OCI-LY7 (cell line): ENCODE results near the gene KMT5B. TPM values are rescaled to one million over a fixed set of nuclear protein-coding genes. Genes with fewer than 3 reads are reported as not detected.
A peak's percentile ranks its signal among the peaks of the same experiment; 100 is the strongest.

Experiments
- BruUV-seq: library from RNA; stranded (reverse); fragments of 400-500 nt; replicated peaks from 2 replicates; lab custom pipeline; 2021; lab: Mats Ljungman, UMichigan
- CTCF ChIA-PET: fragments of 300-600 bp; sonication (Branson Sonifier 250); formaldehyde crosslinking; loops from one replicate; lab custom pipeline; 2022; ENCODE audit warnings: antibody characterized with exemption; ENCODE audit not compliant: unreplicated experiment; lab: Charles Lee
- POLR2A ChIA-PET: fragments of 300-600 bp; sonication (Branson Sonifier 250); formaldehyde crosslinking; loops from one replicate; lab custom pipeline; 2022; ENCODE audit warnings: antibody characterized with exemption; lab: Charles Lee
- DNase-seq: peaks from one replicate; pipeline ENCODE4 v3.0.0-alpha.2; 2015; ENCODE audit warnings: low spot score
- H2AFZ ChIP-seq: fragments of 200-600 bp; sonication (generic), shearing (Covaris generic); 2 replicates; pipeline ENCODE4 v1.6.1; 2014; ENCODE audit warnings: mild to moderate bottlenecking, antibody characterized with exemption, low read length, moderate library complexity
- H3K27ac ChIP-seq: fragments of 200-600 bp; sonication (generic); 2 replicates; pipeline ENCODE4 v1.5.1; 2014; ENCODE audit warnings: mixed run types, low read depth, mild to moderate bottlenecking, moderate library complexity, low read length, inconsistent platforms; ENCODE audit not compliant: poor library complexity, severe bottlenecking
- H3K36me3 ChIP-seq: fragments of 200-600 bp; sonication (generic); 2 replicates; pipeline ENCODE4 v1.6.1; 2014; ENCODE audit warnings: mild to moderate bottlenecking, antibody characterized with exemption, low read length, moderate library complexity, mixed read lengths; ENCODE audit not compliant: insufficient read depth
- H3K4me1 ChIP-seq: fragments of 200-600 bp; sonication (generic); 2 replicates; pipeline ENCODE4 v1.5.1; 2014; ENCODE audit warnings: mild to moderate bottlenecking, low read length; ENCODE audit not compliant: insufficient read depth, poor library complexity, severe bottlenecking
- H3K4me2 ChIP-seq: fragments of 200-600 bp; sonication (generic); 2 replicates; pipeline ENCODE4 v1.6.1; 2014; ENCODE audit warnings: mild to moderate bottlenecking, low read length
- H3K4me3 ChIP-seq: fragments of 200-600 bp; sonication (generic); 2 replicates; pipeline ENCODE4 v1.5.1; 2014; ENCODE audit warnings: mild to moderate bottlenecking, low read depth, low read length; ENCODE audit not compliant: poor library complexity, severe bottlenecking
- H3K79me2 ChIP-seq: fragments of 200-600 bp; sonication (generic); 2 replicates; pipeline ENCODE4 v1.6.1; 2016; ENCODE audit warnings: low read depth, mild to moderate bottlenecking, low read length, moderate library complexity, mixed read lengths; ENCODE audit not compliant: insufficient read depth
- H3K9me2 ChIP-seq: fragments of 200-600 bp; sonication (generic); 2 replicates; pipeline ENCODE4 v1.6.1; 2016; ENCODE audit warnings: mild to moderate bottlenecking, low read length, mixed read lengths; ENCODE audit not compliant: insufficient read depth
- H3K9me3 ChIP-seq: fragments of 200-600 bp; sonication (generic); 2 replicates; pipeline ENCODE4 v1.6.1; 2014; ENCODE audit warnings: mild to moderate bottlenecking, mixed run types, low read length, mixed read lengths
- H4K20me1 ChIP-seq: fragments of 200-600 bp; sonication (generic); 2 replicates; pipeline ENCODE4 v1.6.1; 2014; ENCODE audit warnings: mild to moderate bottlenecking, antibody characterized with exemption, low read length, moderate library complexity, mixed read lengths; ENCODE audit not compliant: insufficient read depth
- CTCF ChIP-seq: fragments of 200-600 bp; sonication (generic); conservative IDR thresholded peaks from 2 replicates; pipeline ENCODE4 v1.5.1; 2014; ENCODE audit warnings: mild to moderate bottlenecking, antibody characterized with exemption, low read length, moderate library complexity, mixed read lengths
- EZH2phosphoT487 ChIP-seq: fragments of 200-600 bp; sonication (generic); IDR thresholded peaks from 2 replicates; pipeline ENCODE4 v1.6.1; 2018; ENCODE audit warnings: low read depth, borderline replicate concordance, mild to moderate bottlenecking, mixed run types, antibody characterized with exemption, low read length, moderate library complexity, mixed read lengths
- intact Hi-C: fragments of 100-400 bp; cut with micrococcal nuclease; formaldehyde crosslinking; loops from one replicate; pipeline ENCODE4 v1.10.0; 2022; ENCODE audit not compliant: unreplicated experiment
- total RNA-seq, 2 experiments: library from RNA; depleted of rRNA in 1 of 2; stranded (reverse); fragments of >200 nt in 1 of 2; shearing (Covaris generic) in 1 of 2; gene quantifications; 2 replicates each; pipeline ENCODE4 v1.2.3, GENCODE V29; 2014 to 2022

KMT5B gene
- total RNA-seq, 2 experiments from 2014 or later = 14.3 to 28.8 TPM

DNA sequence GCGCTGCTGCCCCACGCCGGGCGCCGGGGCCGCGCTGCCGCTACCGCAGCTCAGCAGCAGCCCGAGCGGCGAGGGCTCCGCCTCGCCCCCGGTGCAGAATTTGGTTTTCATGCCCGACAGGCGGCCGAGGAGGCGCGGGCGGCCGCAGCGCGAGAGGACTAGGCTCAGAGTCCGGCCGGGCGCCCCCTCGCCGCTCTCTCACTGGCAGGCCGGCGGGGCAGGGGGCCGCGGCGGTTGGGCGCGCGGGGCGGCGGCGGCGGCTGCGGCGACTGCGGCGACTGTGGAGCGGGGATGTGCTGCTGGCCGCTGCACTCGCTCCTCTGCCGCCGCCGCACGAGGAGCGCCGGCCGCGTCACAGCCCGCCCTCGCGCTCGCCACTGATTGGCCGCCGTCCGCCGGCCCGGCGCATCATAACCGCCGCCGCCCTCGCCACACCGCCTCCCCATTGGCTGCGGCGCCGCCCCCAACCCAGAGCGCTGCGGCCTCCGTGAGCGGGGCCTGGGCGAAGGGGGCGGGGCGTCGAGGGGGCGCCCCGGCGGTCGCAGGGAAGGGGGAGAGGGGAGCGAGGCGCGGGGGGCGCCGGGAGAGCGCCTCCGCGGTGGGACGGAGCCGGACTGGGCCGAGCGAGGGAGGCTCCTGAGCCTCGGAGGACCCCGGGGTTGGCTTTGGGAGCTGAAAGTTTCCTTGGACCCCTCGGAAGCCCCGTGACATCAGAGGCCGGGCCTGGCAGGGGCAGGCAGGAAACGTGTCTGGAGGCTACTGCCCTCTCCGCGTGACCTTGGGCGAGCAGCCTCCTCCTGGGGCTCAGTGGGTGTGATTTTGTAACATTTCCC is 91.8 kb downstream of the KMT5B start, which contains the start of gene CHKA:
Gene CHKA (minus strand): TSS at position 322 of the 833 bp plus-strand sequence. CDS start 211 bp downstream, at position 111.
- intact Hi-C loops = loop anchor here (2.0 to 5.0 kb wide), 2 partner anchors 82 to 86 kb away; partner anchors contain the start of gene TCIRG1
- H3K4me1 ChIP-seq = peaks cover 35% of the 10 kb centered on the region
- peak; percentile 93 for DNase-seq
- no peak for TF ChIP-seq EZH2phosphoT487
- TF ChIP-seq CTCF = no peak
- BruUV-seq = no TSS peak
- H3K9me3 ChIP-seq = no peaks in the 10 kb centered on the region
- peak within 1 kb of the TSS; percentile 99 for H3K4me2 ChIP-seq
- H3K9me2 ChIP-seq = no peaks in the 10 kb centered on the region
- H4K20me1 ChIP-seq = peaks cover 24% of the 10 kb centered on the region
- H3K4me3 ChIP-seq = peak within 1 kb of the TSS; percentile 91
- ChIA-PET CTCF (no interaction called here), POLR2A (interaction anchor here (0.6 kb wide), 1 partner anchor 10 kb away, joined by 4 read pairs; no protein-coding TSS in a partner anchor)
- peaks cover 20% of the 10 kb centered on the region; the same call in 1 of the 2 replicates for H3K36me3 ChIP-seq
- peak within 1 kb of the TSS; percentile 70 for H2AFZ ChIP-seq
- H3K79me2 ChIP-seq = peaks cover 42% of the 10 kb centered on the region
- H3K27ac ChIP-seq = peak within 1 kb of the TSS; percentile 61

- H3K4me1 ChIP-seq = peaks cover 35% of the 10 kb centered on the region
- no TSS peak for BruUV-seq
- peak; percentile 67 for DNase-seq
- TF ChIP-seq CTCF (no peak), EZH2phosphoT487 (no peak)
- intact Hi-C loops = loop anchor here (2.0 to 5.0 kb wide), 2 partner anchors 82 to 87 kb away; partner anchors contain the start of gene TCIRG1
- no peaks in the 10 kb centered on the region for H3K9me2 ChIP-seq
- POLR2A ChIA-PET = no interaction called here
- no peak overlapping the region for H2AFZ ChIP-seq
- H3K4me2 ChIP-seq = peak overlapping the region; percentile 99
- peak overlapping the region; percentile 61 for H3K27ac ChIP-seq
- CTCF ChIA-PET = no interaction called here
- H4K20me1 ChIP-seq = peaks cover 27% of the 10 kb centered on the region
- peaks cover 50% of the 10 kb centered on the region for H3K79me2 ChIP-seq
- H3K4me3 ChIP-seq = peak overlapping the region; percentile 91
- H3K9me3 ChIP-seq = no peaks in the 10 kb centered on the region
- peaks cover 28% of the 10 kb centered on the region for H3K36me3 ChIP-seq
Measured at GRCh38 chr11:68120273-68121066, 92.6 kb downstream of the KMT5B start.
